ENCODE data around the gene CCT2. TPM values are rescaled to one million over a fixed set of nuclear protein-coding genes. Genes with fewer than 3 reads are reported as not detected.
A peak's percentile ranks its signal among the peaks of the same experiment; 100 is the strongest.

The CCT2 gene
- total RNA-seq, 4 donors from 2014 or later, result 57.7 to 108 (median 72.7) TPM

DNA sequence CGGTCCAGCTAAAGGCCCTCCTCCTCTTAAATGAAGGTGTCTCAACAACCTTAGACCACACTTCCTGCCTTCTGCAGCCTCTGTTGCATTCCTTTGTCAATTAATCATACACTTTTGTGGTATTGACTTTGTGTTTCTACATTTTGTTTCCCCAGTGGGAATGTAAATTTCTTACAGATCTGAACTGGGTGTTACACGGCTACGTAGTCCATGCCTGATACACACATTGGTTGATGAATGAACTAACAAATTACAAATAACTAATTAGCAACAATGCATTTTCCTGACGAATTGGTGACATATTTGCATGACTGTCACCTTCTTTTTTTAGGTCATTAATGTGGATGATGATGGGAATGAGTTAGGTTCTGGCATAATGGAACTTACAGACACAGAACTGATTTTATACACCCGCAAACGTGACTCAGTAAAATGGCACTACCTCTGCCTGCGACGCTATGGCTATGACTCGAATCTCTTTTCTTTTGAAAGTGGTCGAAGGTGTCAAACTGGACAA is 15.2 kb upstream of the CCT2 start:
- Histone ChIP-seq H3K27me3 (no peaks in the 10 kb centered on the region), H3K9me3 (no peaks in the 10 kb centered on the region), H3K27ac (no peak overlapping the region), H3K4me1 (peaks cover 0 to 2% (median 0%) of the 10 kb centered on the region in 4 donors), H3K4me3 (no peak overlapping the region), H3K36me3 (peaks cover 0 to 45% (median 0%) of the 10 kb centered on the region in 3 donors)
- no peak for DNase-seq (ENCODE audit: low spot score in 2 of 2)
- 89 to 91% methylated on average over 10 of the region's 10 CpGs for WGBS, 2 donors
- TF ChIP-seq, protein P1, sequence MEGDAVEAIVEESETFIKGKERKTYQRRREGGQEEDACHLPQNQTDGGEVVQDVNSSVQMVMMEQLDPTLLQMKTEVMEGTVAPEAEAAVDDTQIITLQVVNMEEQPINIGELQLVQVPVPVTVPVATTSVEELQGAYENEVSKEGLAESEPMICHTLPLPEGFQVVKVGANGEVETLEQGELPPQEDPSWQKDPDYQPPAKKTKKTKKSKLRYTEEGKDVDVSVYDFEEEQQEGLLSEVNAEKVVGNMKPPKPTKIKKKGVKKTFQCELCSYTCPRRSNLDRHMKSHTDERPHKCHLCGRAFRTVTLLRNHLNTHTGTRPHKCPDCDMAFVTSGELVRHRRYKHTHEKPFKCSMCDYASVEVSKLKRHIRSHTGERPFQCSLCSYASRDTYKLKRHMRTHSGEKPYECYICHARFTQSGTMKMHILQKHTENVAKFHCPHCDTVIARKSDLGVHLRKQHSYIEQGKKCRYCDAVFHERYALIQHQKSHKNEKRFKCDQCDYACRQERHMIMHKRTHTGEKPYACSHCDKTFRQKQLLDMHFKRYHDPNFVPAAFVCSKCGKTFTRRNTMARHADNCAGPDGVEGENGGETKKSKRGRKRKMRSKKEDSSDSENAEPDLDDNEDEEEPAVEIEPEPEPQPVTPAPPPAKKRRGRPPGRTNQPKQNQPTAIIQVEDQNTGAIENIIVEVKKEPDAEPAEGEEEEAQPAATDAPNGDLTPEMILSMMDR (IDR thresholded peaks at IDR 0.05), result no peak
- TF ChIP-seq POLR2A (IDR thresholded peaks at IDR 0.05) (no peak), EP300 (IDR thresholded peaks at IDR 0.05) (no peak)

DNA sequence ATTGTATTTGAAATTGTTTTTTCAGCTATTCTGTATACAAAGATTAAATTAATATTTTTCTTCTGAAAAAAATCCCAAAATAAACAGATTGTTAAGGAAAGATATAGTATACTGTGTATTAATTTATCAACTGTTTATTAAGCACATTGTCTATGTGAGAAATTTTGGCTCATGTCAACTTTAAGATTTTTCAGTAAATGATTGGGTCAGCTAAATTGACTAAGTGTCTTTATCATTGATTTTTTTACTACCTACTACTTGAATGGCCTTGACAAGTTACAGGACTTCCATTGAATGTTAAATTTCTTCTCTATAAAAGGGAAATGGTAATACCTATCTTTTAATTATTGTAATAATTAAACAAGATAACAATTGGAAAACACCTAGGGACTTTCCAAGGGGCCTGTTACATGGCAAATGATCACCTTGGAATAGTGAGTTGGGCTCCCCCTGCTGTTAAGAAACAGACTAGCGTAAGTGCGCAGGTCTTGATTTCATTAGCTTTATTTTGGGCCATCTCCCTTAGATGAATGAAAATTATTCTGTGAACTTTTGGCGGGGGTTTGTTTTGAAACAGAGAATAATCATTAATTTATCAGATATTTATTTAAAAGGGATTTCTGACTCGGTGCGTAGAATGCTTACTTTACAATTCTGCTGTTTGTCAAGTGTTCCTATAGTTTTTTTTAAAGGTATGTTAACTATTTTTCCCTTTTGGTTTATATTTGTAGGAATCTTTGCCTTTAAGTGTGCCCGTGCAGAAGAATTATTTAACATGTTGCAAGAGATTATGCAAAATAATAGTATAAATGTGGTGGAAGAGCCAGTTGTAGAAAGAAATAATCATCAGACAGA is 14.5 kb upstream of the CCT2 start:
- H3K4me1 ChIP-seq, result peaks cover 0 to 2% (median 0%) of the 10 kb centered on the region in 4 donors
- 41 to 43% methylated on average over 6 of the region's 6 CpGs for WGBS, 2 donors
- H3K4me3 ChIP-seq, result no peak overlapping the region
- H3K9me3 ChIP-seq, result no peaks in the 10 kb centered on the region
- no peaks in the 10 kb centered on the region for H3K27me3 ChIP-seq
- TF ChIP-seq, protein P1 (IDR thresholded peaks at IDR 0.05), result peak; percentile 60 to 85 (median 65)
- no peak for TF ChIP-seq EP300 (IDR thresholded peaks at IDR 0.05)
- no peak overlapping the region for H3K27ac ChIP-seq
- DNase-seq (ENCODE audit: low spot score in 2 of 2), result peak; percentile 23 to 79
- H3K36me3 ChIP-seq, result peaks cover 0 to 52% (median 0%) of the 10 kb centered on the region in 3 donors

DNA sequence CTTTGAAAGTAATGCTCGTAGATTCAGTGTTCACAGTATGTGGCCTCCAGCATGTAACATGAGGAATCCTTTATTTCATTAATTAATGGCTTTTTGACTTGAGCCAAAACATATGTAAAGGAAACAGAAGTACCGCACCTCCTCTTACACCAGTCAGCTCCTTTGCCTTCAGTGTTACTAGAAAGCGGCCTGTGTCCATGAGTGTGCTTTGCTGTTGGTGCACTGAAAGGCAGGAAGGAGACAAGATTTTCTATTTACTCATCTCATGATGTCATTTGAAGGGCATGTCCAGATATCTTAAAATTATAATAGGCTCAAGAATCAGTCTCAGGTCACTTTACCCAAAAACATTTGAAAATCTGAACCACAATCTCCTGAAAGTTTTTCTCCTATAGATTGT is 9.9 kb upstream of the CCT2 start:
- WGBS, 2 donors, result 84 to 86% methylated on average over 3 of the region's 3 CpGs
- no peak overlapping the region for H3K27ac ChIP-seq
- H3K9me3 ChIP-seq, result no peaks in the 10 kb centered on the region
- H3K4me3 ChIP-seq, result no peak overlapping the region
- H3K4me1 ChIP-seq, result no peaks in the 10 kb centered on the region
- no peak for DNase-seq (ENCODE audit: low spot score in 2 of 2)
- H3K36me3 ChIP-seq, result peaks cover 0 to 46% (median 0%) of the 10 kb centered on the region in 3 donors
- no peaks in the 10 kb centered on the region for H3K27me3 ChIP-seq
- TF ChIP-seq EP300 (IDR thresholded peaks at IDR 0.05) (no peak), POLR2A (IDR thresholded peaks at IDR 0.05) (no peak)
- TF ChIP-seq, protein P1 (IDR thresholded peaks at IDR 0.05), result no peak

DNA sequence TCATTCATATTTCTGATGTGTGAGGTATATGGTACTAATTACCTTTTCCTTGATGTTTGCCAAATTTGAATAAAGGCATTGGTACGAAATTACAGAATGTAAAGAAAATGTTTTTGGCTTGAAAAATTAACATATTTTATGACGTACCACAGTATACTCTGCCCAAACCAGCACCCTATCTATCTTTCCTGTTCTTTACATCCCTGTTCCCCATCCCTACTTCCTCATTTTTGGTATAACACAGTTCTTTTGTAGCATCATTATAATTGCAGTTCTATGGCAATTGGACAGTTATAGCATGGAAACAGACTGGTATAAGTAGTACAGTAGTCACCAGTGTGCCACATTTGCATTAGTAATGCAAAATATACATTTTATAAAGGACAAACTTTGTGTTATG is 7.0 kb upstream of the CCT2 start:
- no peak overlapping the region for H3K4me3 ChIP-seq
- H3K27me3 ChIP-seq, result no peaks in the 10 kb centered on the region
- DNase-seq (ENCODE audit: low spot score in 2 of 2), result no peak
- H3K36me3 ChIP-seq, result peaks cover 0 to 28% (median 0%) of the 10 kb centered on the region in 3 donors
- no peaks in the 10 kb centered on the region for H3K9me3 ChIP-seq
- TF ChIP-seq POLR2A (IDR thresholded peaks at IDR 0.05), result no peak
- no peak for TF ChIP-seq EP300 (IDR thresholded peaks at IDR 0.05)
- TF ChIP-seq, protein P1 (IDR thresholded peaks at IDR 0.05), result no peak
- H3K4me1 ChIP-seq, result no peaks in the 10 kb centered on the region
- WGBS, 2 donors, result 83 to 88% methylated on average over 2 of the region's 2 CpGs
- H3K27ac ChIP-seq, result no peak overlapping the region

DNA sequence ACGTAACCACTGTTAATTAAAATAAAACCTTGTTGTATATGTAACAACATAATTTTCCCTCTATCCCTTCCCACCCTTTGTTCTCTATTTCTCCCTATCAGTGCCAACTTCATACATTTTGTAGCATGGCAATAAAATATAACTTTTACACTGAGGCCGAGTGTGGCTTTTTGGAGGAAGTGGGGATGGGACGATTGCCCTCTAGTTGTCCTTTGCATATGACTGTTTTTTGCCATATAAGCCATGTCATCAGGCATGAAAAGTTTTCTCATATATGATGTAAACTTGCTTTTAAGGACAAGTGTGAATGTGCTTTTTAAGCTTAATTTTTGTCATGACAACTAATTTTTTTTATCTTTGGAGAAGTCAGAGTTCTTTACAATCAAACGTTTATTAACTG is 6.2 kb upstream of the CCT2 start:
- Histone ChIP-seq H3K4me1 (no peaks in the 10 kb centered on the region), H3K27ac (no peak overlapping the region), H3K36me3 (peaks cover 0 to 21% (median 0%) of the 10 kb centered on the region in 3 donors), H3K27me3 (no peaks in the 10 kb centered on the region), H3K4me3 (no peak overlapping the region), H3K9me3 (no peaks in the 10 kb centered on the region)
- 76 to 83% methylated on average over 4 of the region's 4 CpGs for WGBS, 2 donors
- TF ChIP-seq, protein P1 (IDR thresholded peaks at IDR 0.05), result no peak
- TF ChIP-seq POLR2A (IDR thresholded peaks at IDR 0.05), result no peak
- TF ChIP-seq EP300 (IDR thresholded peaks at IDR 0.05), result no peak
- no peak for DNase-seq (ENCODE audit: low spot score in 2 of 2)
